GM19099 (cell line): ENCODE results near the gene HCRTR2.

Source experiments
- POLR2A ChIP-seq: IDR thresholded peaks from 3 replicates; pipeline ENCODE4 v1.6.1; 2011; ENCODE audit warnings: low read depth; ENCODE audit not compliant: insufficient read length; ENCODE audit errors: extremely low read depth

The HCRTR2 gene

GRCh38 chr6:55198715-55199114, 24.4 kb downstream of the HCRTR2 start:
- TF ChIP-seq POLR2A = no peak

DNA sequence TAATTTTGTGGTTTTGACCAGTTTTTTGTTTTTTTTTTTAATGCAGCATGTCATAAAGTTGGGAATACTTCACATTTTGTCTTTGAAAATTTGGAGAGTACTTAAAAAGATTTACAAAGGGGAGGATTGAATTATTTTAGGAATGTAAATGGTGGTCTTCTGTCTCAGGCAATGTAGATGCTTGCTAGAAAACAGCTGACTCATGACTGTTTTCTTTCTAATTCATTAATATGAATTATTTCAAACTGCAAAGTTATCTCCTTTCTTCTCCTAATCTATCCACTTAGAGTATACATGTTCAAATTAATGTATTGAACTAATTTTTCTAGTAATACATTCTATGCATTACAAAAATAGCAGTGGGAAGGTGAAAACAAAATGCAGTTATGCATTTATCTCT, 24.9 kb downstream of the HCRTR2 start:
- no peak for TF ChIP-seq POLR2A

DNA sequence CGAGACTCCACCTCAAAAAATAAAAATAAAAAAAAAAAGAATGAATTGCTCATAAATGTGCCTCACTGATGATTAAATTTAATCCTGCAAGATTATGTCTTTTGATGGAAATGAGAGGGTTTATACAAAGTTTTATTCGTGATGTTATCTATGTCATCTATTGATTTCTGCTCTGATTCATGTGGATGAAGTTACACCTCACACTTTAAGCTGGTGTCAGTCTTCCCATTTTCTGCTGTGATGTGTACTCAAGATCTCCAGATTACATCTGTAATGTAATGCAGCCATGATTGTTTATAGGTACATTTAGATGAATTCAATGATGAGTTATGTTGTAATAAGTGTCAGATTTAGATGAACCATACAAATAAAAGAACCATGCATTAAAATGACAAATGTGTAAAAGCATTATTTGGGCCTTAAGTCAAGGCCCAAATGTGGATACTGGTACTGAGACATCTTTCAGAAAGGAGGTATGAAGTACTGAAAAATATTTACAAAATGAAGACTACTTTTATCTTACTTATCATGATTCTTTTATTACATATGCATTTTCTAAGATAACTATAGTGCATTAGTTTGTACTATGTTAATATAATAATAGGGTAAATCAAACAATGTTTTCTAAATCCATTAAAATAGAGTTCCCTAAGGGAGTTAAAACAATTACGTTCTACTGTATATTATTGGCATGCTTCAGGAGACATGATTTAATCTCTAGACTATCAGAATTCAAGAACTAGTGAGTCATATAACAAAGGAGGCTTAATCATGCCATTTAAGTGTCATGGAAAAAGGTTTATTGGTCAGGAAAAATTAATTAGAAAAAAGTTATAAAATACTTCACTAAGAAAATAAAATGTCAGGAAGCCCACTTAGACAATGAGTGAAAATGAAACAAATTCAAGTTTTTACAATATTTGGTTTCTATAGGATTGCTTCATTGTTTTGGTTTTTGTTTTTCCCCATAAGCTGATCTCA, 34.5 kb downstream of the HCRTR2 start:
- no peak for TF ChIP-seq POLR2A

- TF ChIP-seq POLR2A = no peak
Observed at GRCh38 chr6:55210952-55211351, 36.6 kb downstream of the HCRTR2 start.

DNA sequence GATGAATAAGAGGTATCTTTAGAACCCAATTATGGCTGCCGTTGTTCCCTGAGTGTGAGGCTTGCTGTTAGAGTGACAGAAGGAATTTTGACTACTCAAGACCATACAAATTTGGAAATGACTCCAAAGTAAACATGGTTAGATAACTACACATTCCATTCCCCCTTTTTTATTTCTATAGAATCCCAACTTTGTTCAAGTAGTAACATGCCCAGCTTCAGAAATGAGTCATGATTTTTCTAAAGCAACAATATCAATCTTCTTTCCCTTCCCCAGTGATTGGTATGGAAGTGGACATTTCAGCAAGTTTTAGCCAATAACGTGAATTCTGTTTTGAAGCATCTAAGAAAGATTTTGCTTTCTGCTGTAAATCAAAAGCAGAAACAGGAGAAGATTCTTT, 37.8 kb downstream of the HCRTR2 start:
- TF ChIP-seq POLR2A = no peak

- TF ChIP-seq POLR2A = no peak
Observed at GRCh38 chr6:55220961-55221360, 46.6 kb downstream of the HCRTR2 start.

DNA sequence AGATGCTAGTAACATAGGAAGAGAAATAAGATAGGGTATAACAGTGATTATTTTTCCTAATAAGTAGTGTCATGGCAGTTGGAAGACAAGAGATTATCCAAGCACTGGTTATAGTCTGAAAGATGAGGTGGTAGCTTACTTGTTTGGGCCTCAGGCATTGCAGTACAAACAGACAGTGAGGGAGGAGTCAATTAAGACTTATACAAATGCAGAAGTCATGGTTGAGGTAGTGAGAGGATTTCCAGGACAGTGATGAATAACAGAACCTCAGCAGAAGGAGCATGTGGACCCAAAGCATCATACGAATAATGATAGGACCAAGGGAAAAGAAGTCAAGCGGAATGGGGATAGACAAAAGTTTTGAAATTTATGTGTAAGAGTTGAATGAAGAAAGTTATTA, 53.5 kb downstream of the HCRTR2 start:
- TF ChIP-seq POLR2A = no peak

DNA sequence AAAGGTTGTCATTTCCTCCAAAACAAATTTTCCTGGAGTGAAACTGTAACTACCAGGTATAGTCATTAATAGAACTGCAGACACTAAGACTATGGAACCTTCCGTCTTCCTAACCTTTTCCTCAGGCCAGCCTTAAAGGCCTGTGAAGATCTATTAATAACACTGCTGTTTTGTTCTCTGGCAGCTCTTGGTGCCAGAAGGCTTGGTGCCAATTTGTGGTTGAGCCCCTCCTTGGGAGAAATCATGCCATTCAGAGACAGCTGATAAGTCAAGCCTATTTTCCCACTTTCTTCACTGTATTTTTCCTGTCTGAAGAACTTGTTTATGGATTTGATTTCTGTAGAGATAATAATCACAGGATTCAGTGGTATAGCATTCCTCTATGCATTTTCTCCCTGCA, 64.8 kb downstream of the HCRTR2 start:
- TF ChIP-seq POLR2A = no peak

- no peak for TF ChIP-seq POLR2A
Observed at GRCh38 chr6:55250400-55250799, 76.1 kb downstream of the HCRTR2 start.

DNA sequence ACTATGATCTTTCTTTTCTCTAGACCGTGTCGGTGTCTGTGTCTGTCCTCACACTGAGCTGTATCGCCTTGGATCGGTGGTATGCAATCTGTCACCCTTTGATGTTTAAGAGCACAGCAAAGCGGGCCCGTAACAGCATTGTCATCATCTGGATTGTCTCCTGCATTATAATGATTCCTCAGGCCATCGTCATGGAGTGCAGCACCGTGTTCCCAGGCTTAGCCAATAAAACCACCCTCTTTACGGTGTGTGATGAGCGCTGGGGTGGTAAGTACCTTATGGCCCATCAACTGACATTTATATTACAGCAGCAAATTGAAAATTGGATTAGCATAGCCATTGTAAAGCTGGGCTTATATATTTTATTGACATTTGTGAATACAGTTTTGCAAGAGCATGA, 80.8 kb downstream of the HCRTR2 start:
- TF ChIP-seq POLR2A = no peak

- TF ChIP-seq POLR2A = no peak
Observed at GRCh38 chr6:55260181-55260580, 85.9 kb downstream of the HCRTR2 start.

DNA sequence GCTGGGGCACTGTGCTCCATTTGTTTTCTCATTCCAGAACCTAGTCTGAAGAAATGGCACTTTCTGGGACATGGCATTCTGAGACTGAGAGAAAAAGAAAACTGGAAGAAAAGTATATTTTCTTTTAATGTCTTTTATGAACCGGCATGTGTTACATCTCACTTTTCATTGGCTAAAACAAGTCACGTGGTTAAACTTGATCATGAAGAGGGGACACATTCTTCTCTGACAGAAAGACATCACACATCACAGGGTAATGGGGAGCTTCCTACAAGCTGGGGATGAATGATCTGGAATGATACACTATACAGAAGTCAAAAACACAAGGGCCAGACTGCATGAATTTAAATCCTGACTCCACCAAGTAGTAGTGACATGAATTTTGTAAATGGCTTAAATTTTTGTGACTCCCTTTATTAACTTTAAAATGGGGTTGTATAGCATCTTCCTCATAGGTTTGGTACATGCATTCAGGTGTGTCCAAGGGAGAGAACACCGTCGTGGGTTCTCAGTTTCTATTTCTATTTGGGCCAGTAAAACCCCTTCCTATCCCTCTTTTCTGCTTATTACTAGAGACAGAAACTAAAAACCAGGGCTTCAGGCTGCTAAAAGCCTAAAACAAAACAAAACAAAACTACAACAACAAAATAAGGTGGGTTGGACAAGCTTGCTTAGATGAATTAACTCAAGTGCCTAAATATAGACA, 91.2 kb downstream of the HCRTR2 start:
- no peak for TF ChIP-seq POLR2A

DNA sequence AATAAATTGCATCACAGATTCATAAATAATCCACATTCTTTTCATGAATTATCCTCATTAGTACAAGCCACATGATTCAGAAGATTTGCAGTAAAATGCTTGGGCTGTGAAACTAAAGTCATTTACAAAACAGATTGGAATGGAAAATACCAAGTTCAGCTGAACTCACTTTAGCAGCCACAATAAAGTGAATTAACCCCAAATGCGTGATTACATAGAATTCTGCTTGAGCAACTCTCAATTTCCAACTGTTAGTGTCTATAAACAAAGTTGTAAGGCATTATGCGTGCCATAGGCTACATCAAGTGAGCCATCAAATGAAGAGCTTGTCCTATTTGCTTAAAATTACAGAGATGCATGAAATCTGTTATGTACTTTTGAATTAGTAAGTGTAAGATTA, 92.6 kb downstream of the HCRTR2 start:
- no peak for TF ChIP-seq POLR2A

DNA sequence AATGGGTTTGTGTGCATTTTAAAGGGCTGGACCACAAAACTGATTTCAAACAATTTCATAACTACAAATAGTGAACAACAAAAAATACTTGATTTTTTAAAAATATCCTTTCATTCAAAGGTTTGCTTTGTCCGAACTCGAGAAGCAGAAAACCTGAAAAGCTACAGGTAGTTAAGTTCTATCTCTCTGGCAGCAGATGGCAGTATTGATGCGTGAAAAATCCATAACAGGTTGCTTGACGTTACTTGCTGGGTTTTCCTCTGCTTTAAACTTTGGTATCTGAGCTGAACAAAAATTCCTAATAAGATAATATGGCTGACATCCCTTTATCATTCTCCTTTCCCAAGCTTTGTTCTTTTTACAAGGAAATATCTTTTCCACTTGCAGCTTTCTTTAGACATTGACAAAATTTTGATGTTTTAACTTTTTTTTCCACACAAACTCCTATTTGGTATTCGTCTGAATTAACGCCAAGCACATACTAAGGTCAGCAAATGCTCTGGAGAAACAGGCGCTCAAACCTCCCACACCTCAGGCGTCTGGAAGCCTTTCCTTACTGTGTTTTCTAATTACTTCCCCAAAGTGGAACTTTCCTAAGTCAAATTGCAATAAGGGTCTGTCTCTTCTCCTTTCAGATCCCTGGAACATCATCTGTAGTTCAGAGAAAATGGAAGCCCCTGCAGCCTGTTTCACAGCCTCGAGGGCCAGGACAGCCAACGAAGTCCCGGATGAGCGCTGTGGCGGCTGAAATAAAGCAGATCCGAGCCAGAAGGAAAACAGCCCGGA, 102.6 kb downstream of the HCRTR2 start:
- no peak for TF ChIP-seq POLR2A

DNA sequence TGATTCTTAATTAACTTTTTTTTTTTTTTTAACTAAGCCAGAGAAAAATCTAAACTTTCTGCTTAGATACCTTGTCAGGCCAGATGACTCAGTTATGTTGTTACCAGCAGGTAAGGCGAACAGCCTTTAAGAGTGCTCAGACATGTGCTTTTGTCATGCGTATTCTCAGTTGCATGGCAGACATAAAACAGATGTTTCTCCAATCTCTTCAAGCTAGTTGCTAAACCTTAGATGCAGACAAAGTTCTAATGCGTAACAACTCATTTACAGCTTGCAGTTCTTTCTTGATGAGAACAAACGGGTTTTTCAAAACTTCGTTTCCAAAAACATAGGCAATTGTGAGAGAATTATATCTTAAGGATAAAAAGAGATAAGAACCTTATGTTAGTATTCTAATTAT, 103.3 kb downstream of the HCRTR2 start:
- no peak for TF ChIP-seq POLR2A
